ELF-1 (cell line): ENCODE data around the gene HOXA4.
A peak's percentile ranks its signal among the peaks of the same experiment; 100 is the strongest.

Source experiments
- DNase-seq: peaks from one replicate; pipeline ENCODE4 v3.0.0-alpha.2; 2016; ENCODE audit warnings: low read depth, low spot score

HOXA4 gene

DNA sequence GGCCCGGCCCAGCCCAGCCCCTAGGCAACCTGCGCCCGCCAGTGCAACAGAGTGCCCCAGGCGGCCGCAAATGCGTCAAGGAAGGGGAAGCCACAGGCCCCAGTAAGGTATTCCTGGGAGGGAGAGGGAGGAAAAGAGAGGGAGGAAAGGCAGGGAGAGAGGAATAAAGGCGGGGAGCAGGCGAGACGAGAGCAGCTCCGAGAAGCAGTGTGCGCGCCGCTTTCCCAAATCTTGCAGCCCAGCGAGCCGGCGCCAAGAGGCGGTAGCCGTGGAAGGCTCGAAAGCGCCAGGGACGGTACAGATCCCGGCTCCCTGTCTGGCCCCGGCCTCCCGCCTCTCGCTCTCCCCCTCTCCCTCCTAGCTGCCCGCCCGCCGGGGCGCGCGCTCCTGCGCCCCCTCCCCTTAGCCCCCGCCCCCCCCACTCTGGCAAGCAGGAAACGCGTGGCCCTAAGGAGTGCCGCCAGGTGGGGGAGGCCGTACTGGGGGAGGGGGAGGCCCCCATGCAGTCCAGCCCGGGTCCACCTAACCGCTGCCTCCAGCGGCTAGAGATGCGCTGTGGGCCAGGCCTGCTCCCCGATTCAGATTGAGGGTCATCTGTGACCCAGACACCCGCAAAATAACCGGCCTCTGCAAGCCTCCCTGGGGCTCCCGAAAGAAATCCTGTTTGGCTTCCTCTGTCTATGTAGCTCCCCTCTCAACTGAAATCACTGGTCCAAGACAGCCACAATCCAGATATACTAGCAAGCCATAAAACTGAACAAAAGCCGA, 39.3 kb upstream of the HOXA4 start:
- peak; percentile 70 for DNase-seq

GRCh38 chr7:27168265-27168947, 37.8 kb upstream of the HOXA4 start:
- peak; percentile 61 for DNase-seq

- DNase-seq = no peak
Observed at GRCh38 chr7:27167916-27168264, 37.3 kb upstream of the HOXA4 start.

GRCh38 chr7:27166531-27167505, 36.3 kb upstream of the HOXA4 start:
- DNase-seq = peak; percentile 68

GRCh38 chr7:27165996-27166530, 35.5 kb upstream of the HOXA4 start:
- peak; percentile 44 for DNase-seq

DNA sequence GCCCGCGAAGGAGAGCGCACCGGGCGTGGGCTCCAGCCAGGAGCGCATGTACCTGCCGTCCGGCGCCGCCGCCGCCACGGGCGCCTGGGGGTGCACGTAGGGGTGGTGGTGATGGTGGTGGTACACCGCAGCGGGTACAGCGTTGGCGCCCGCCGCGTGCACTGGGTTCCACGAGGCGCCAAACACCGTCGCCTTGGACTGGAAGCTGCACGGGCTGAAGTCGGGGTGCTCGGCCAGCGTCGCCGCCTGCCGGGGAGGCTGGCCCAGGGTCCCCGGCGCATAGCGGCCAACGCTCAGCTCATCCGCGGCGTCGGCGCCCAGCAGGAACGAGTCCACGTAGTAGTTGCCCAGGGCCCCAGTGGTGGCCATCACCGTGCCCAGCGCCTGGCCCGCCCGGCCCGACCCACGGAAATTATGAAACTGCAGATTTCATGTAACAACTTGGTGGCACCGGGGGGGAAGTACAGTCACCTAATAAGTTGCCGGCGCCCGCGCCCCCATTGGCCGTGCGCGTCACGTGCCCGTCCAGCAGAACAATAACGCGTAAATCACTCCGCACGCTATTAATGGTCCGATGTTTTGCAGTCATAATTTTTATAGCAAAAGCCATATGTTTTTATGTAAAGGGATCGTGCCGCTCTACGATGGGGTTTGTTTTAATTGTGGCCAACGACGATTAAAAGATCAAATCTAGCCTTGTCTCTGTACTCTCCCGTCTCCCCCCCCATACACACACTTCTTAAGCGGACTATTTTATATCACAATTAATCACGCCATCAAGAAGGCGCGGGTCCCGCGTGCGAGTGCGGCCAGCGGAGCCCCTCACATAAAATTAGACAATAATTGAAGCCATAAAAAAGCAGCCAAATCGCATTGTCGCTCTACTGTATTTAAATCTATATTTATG, 34.8 kb upstream of the HOXA4 start, which contains the start of gene HOXA9:
Gene HOXA9, minus strand, starts transcription at position 449 of the 907 bp plus-strand sequence. Its CDS starts 80 bp downstream, at position 369.
- DNase-seq = peak; percentile 61

GRCh38 chr7:27164367-27165088, 34.0 kb upstream of the HOXA4 start:
- peak; percentile 77 for DNase-seq

GRCh38 chr7:27164045-27164366, 33.4 kb upstream of the HOXA4 start:
- DNase-seq = no peak

GRCh38 chr7:27163288-27164044, 32.9 kb upstream of the HOXA4 start:
- no peak for DNase-seq

DNA sequence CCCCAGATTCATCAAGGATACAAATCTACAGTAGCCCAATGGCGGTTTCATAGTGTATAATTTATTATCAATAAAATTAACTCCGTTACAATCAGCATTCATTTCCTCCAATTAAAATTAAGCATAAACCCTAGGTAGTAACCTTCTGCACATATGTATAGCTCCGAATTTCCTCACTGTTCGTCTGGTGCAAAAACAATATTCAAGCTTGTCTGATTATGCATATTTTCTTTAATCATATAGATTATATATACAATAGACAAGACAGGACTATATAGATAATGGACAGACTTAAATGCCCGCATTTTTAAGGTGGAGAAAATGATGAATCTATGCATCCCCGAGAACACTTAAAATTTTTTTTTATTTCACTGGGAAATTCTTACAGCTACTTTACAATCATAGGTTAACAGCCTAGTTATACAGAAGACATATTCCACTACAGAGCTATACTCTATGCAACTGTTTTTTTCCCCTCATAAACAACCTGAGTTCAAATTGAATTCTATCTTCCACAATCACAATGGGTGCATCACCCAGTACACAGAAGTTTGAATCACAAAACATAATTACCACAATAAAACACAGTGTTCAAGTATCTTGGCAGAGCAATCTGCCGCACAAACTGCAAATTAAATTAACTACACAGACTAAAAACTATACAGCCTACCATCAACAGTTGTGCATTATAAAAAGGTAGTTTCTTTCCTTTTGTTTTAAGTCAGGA, 32.2 kb upstream of the HOXA4 start:
- DNase-seq = no peak

GRCh38 chr7:27161721-27162560, 31.4 kb upstream of the HOXA4 start:
- DNase-seq = peak; percentile 78

- no peak for DNase-seq
Observed at GRCh38 chr7:27161214-27161720, 30.7 kb upstream of the HOXA4 start.

DNA sequence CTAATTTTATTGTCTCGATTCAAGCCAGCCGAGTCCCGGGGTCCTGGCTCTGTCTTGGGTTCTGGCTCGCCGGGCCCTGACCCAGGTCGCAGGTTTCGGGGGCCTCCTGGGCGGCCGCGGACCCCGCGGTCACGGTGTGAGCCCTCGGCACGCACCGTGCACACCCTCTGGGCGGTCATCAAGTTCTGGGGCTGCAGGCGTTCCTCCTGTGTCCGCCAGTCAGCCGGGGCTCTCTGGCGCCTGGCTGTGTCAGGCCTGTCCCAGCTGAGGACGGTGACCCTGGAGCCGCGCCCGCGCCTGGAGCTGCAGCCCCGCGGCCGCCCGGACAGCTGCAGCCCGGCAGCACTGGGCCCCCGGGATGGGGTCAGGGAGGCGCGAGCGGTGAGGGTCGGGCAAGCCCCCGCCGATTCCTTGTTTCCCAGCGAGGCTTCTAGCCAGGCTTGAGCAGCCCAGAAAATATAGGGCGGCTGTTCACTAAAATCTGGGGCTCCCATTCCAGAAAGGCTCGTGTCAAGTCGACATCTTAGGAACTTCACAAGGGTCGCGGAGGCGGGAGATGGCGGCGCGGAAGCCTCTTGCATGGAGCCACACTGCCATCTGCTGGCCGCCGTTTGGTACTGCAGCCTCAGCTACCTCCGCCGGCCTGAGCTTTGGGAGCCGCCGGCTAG, 30.1 kb upstream of the HOXA4 start:
- peak; percentile 96 for DNase-seq

- no peak for DNase-seq
Observed at GRCh38 chr7:27160145-27160545, 29.6 kb upstream of the HOXA4 start.

DNA sequence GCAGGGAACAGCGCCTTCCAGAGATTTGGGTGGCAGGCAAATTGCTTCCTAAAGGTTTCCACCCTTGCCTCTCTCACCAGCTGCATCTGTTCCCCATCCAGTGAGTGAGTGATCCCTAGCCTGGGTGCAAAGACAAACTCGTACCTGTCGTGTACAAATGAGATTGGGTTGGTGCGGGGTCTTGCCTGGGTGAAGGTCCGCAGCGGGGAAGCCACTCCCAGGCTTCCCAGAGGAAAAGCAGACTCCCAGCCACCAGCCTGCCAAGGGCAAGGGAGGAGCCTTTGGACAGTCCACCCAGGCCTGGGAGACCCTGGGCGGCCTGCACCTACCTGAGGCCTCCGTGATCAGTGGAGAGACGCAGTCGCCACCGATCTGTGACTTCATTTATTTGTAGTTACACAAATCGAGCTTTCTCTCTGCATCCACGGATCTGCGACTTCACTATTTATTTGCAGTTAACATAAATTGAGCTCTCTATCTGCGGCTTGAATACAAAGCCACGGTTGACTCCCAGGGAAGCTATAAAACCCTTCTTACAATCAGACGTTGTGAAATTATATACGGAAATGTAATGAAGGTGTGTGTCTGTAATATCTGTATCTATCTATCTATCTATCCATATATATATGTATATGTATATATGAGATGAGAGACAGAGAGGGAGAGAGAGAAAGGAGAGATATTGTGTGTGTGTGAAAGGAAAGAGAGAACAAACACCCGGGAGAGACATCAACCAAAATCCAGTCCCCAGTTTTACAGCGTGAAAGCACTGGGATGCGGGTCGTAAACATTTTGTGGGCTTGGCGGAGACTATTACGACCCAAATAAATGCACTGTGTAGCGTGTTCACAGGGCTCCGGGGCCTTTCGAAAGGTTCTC, 28.9 kb upstream of the HOXA4 start:
- peak; percentile 49 for DNase-seq
